ENCODE results near the gene GUCY2C.

- TF ChIP-seq EP300 (IDR thresholded peaks at IDR 0.05; ENCODE audit: borderline replicate concordance) (no peak), REST (IDR thresholded peaks at IDR 0.05; ENCODE audit: low read depth) (no peak), RAD21 (IDR thresholded peaks at IDR 0.05; ENCODE audit: low read depth) (no peak), USF1 (IDR thresholded peaks at IDR 0.05) (no peak), YY1 (IDR thresholded peaks at IDR 0.05; ENCODE audit: low read depth) (no peak), FOXM1 (IDR thresholded peaks at IDR 0.05; ENCODE audit: borderline replicate concordance, low read depth) (no peak), TAF1 (IDR thresholded peaks at IDR 0.05; ENCODE audit: low read depth) (no peak), CEBPB (IDR thresholded peaks at IDR 0.05) (no peak), CREB1 (IDR thresholded peaks at IDR 0.05; ENCODE audit: low read depth) (no peak)
- TF ChIP-seq, protein P1, sequence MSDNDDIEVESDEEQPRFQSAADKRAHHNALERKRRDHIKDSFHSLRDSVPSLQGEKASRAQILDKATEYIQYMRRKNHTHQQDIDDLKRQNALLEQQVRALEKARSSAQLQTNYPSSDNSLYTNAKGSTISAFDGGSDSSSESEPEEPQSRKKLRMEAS (IDR thresholded peaks at IDR 0.05) = no peak
Measured at GRCh38 chr12:14731821-14732220, 35.4 kb upstream of the GUCY2C start.

Measured in Ishikawa (cell line).